GM19455 (cell line): Measurements from ENCODE around the gene MED12.

Source experiments
- ATAC-seq: cut with Tn5 transposase; IDR thresholded peaks from one replicate; pipeline ENCODE4 v1.9.1; 2021; ENCODE audit not compliant: unreplicated experiment

Gene MED12

DNA sequence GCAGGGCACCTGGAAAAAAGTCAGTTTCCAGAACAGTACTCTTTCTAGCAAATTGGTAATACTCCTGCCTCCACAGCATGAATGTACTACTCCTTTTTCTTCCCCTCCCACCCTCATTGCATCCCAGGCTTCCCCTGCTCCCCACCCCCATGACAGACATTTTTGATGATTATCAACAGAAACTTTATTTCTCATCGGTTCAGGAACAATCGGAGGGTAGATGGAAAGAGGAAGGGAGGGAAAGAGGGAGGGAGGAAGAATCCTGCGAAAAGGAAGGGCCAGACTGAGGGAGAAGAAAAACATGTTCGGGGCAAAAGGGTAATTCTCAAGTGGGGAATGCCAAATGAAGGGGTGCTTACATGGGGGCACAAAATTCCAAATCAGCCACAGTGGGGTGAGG, 11.2 kb upstream of the MED12 start:
- no peak for ATAC-seq

DNA sequence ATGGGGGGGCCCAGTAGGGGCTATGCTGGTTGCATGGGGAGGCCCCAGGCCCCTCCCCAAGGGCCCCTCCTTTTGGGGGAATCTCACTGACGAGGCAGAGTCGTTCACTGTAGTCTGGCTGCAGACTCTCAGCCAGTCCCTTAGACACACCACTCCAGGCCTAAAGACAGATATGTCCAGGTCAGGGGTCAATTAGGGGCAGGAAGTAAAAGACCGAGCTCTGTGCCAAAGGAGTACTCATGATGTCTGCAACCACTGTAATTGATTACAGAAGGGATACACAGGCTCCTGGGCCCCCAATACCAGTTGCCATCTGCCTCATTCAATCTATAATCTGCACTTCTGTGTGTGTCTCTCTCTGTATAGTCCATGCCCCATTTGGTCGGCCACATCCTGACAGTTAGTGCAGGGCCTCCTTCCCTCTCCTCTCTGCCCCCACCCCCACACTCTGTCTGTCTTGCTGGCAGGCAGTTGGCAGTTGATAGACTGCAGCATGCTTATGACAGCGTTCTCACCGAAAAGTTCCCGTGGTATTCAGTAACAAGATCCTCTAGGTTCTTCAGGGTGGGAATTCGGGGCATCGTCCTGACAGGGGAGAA, 10.5 kb upstream of the MED12 start:
- no peak for ATAC-seq

DNA sequence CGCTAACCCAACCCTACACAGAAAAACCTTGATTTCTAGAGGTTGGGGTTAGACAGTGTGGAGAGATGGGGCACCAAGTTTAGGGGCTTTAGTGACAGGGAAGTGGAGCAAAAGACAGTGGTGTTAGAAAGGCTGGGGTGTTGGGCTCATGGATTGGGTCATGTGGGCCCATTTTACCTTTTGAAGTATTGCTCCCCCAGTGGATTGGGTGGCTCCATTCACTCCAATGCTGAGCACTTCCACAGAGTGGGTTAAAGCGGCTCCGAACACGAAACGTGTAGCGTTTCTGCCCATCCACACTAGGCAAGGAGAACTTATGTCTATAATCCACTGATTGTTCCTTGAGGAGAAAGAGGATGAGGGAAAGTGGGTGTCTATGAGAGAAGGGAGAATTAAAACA, 9.3 kb upstream of the MED12 start:
- ATAC-seq = no peak

DNA sequence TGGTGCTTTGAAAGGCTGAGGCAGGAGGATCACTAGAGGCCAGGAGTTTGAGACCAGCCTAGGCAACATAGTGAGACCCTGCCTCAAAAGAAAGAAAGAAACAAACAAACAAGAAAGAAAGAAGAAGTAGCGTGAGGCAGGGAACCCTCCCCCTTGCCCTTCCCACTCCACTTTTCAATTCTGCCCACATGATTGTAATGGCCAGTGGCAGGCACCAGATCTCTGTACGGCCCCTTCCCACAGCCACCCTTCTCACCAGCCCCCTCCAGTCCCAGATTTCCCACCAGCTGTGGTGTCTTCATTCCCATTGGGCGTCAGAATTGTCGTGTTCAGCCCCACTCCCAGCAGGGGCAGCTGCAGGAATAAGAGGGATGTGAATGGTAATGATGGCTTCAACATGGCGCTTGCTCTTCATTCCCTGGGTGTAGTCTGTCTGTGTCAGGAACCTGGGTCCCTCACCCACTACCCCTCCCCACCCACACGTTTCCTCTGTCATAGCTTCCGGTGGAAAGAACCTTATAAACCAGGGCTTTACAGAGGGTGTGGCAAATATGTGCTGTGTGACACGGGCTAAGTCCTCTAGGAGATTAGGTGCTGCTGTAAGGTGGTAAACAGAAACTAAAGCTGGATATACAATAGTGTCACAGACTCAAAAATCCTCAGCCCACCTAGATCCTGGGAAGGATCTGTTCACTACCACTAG, 7.1 kb upstream of the MED12 start, which contains the start of gene IL2RG:
Gene IL2RG (minus strand): TSS at position 437 of the 703 bp plus-strand sequence. CDS start 38 bp downstream, at position 399.
- ATAC-seq = peak; percentile 94

DNA sequence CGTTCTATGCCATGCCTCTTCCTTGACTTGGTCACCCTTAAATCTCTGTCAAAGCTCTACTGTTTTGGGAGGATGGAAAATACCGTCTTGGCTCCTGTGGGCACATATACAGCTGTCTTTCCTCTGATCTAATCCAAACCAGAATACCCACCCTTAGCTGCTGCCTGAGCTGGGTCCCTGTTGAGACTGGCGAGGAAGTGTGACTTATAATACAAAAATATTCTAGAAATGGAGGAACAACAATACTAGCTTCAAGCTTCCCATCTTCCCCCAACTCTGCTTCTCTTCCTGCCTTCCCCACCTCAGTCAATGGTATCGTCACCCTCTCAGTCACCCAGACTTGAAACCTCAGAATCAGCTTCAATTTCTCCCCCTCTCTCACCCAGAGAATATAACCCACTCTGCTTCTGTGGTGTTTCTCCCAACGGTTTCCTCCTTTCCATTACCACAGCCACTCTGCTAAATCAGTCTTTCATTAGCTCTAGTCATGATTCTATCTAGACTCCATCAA, 6.4 kb upstream of the MED12 start:
- no peak for ATAC-seq

DNA sequence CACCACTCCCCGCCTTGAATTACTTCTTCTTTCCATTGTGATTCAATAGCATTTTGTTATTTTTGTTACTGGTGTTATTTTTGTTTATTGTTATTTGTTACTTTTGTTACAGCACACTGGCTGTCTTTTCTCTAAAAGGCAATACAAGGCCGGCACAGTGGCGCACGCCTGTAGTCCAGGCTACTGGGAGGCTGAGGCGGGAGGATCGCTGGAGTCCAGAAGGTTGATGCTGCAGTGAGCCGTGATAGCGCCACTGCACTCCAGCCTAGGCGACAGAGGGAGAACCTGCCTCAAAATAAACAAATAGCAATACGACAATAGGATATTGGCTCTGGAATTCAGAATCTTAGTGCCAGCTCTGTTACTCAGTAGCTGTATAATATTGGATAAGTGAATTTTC, 1.0 kb upstream of the MED12 start:
- ATAC-seq = no peak

DNA sequence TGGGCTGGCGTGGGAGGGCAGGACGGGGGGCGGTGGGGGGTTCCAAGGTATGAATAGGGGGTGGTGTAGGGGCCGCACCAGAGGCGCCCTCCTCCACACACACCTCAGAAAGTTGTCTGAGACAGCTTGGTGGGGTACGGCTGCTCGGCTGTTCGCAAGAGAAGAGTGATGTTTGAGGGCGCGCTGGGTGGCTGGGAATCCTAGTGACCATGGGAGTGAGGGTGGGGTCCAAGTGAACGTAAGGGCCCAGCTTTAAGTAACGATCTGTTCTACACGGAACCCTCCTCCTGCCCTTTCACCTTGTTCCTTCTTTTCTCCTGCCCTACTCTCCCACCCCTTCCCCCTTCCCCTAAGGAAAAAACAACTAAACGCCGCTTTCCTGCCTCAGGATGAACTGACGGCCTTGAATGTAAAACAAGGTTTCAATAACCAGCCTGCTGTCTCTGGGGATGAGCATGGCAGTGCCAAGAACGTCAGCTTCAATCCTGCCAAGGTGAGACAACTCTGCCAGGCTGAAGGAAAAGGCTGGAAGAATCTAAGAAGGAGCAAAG, 664 bp downstream of the MED12 start:
- no peak for ATAC-seq

DNA sequence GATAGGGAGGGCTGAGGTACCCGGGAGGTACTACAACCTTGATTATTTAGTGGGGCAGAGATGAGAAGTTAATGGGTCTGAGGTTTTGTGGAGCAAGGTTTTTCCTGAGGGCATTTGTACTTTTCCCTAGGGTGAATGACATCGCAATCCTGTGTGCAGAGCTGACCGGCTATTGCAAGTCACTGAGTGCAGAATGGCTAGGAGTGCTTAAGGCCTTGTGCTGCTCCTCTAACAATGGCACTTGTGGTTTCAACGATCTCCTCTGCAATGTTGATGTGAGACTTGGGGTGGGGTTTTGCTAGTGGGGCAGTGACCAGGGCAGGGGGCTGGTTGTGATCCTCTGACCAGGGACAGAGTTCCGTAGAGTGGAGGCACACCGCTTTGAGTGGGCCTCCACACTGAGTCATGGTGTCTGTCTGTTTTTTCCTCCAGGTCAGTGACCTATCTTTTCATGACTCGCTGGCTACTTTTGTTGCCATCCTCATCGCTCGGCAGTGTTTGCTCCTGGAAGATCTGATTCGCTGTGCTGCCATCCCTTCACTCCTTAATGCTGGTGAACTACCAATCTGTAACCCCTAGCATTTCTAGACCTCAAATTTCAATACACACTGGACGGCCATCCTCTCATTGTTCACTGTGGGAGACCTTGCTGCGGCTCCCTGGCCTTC, 9.9 kb downstream of the MED12 start:
- no peak for ATAC-seq

DNA sequence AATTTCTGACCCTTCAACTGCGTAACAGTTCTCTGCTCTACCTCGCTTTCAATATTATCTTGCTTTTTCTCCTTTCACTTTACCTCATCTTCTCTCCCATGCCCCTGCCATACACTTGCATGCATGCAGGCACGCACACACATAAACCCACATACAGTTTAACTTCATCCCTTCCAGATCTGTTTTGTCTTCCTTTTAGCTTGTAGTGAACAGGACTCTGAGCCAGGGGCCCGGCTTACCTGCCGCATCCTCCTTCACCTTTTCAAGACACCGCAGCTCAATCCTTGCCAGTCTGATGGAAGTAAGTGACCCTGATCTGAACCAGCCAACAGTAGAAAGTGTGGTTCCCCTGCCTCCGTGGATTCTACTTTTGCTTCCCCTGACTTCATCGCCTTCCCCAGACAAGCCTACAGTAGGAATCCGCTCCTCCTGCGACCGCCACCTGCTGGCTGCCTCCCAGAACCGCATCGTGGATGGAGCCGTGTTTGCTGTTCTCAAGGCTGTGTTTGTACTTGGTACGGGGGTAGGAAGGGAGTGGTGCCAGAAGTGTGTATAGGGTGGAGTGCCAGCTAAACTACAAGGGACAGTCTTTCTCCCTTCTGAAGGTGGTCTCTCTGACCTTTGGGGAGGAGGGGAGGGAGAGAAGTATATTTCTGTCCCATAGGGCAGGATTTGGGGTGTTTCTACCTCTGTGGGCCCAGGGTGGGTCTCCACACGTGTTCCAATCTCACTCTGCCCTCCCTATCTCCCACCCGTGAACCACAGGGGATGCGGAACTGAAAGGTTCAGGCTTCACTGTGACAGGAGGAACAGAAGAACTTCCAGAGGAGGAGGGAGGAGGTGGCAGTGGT, 10.7 kb downstream of the MED12 start:
- no peak for ATAC-seq

DNA sequence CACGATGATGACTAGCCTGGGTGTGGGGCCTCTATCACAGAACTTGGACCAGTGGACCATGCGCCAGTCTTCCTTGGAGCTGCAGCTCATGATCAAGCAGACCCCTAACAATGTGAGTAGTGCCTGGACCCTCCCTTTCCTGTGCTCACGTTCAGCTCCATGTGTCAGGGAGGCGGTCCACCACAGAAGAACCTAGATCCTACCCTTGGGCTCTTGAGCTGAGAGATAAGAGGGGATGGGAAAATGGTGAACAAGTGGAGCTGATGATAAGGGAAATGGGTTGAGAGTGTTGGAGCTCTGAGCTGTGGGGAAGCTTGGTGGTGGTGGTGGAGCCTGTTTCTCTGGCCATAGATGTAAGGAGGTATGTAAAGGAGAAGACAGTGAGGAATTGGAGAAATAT, 13.1 kb downstream of the MED12 start:
- ATAC-seq = no peak

DNA sequence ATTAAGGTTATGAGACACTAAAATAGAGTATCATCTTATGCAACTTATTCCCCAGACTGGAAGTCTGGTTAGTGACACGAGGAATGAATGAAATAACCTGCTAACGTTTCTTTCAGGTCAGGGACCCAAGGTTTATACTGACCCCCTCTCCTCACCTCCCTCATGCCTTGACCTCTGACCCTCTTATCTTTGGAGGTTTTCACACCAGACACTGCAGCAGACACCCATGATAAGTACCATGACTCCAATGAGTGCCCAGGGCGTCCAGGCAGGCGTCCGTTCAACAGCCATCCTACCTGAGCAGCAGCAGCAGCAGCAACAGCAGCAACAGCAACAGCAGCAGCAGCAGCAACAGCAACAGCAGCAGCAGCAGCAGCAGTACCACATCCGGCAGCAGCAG, 22.0 kb downstream of the MED12 start:
- ATAC-seq = no peak

DNA sequence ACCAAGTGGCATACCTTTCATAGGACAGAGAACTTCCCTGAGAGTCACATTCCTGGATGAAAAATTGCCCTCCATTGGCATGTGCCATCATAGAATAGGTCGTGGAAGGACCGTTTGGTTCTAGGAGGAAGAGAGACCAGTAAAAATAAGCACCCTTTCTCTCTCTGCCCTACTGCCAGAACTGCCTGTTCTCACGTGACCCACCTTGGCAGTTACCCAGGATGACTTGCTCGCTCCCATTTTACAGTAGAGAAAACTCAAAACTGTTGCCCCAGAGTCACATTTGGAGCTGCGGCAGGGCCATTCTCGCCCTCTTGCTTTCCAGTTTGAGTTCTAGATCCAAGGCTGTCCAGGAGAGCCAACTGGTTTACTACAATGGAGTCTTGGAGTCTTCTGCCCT, 25.1 kb downstream of the MED12 start:
- no peak for ATAC-seq

DNA sequence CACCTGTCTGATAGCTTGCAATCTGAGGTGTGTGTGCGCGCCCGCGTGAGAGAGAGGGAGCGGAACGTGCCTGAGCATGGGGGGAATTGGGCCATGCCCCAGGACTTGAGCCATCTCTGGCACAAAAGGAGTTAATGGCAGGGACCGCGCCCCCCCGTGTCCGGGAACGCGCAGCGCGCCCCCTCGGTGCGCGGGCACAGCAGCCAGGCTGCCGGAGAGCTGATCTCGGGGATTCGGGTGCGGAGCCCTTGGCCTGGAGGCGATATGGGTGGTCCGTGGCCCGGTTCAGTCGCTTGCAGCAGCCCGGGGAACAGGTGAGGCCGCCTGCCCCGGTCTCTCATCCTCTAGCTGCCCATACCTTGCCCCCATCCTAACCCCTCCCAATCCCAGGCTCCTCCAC, 26.3 kb downstream of the MED12 start, which contains the start of gene NLGN3:
Gene NLGN3 (plus strand): TSS at position 191 of the 400 bp plus-strand sequence. CDS start 2,909 bp downstream, outside the sequence.
- no peak for ATAC-seq

DNA sequence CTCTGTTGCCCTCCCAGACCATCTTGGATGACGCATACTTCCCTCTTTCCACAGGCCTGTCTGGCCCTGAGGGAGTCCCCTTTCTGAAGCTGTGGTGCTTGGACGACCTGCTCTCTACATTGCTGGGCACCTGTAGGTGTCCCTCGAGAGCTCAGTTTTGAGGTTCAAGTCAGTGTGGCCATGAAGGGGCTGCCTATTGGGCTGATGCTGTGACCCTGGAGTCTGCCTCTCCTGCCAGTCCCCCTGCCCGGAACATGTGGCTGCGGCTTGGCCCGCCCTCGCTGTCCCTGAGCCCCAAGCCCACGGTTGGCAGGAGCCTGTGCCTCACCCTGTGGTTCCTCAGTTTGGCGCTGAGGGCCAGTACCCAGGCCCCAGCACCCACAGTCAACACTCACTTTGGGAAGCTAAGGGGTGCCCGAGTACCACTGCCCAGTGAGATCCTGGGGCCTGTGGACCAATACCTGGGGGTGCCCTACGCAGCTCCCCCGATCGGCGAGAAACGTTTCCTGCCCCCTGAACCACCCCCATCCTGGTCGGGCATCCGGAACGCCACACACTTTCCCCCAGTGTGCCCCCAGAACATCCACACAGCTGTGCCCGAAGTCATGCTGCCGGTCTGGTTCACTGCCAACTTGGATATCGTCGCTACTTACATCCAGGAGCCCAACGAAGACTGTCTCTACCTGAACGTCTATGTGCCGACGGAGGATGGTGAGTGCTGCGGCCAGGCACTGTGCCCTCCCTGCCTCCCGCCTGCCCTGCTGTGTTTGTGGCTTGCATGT, 29.3 kb downstream of the MED12 start:
- no peak for ATAC-seq

DNA sequence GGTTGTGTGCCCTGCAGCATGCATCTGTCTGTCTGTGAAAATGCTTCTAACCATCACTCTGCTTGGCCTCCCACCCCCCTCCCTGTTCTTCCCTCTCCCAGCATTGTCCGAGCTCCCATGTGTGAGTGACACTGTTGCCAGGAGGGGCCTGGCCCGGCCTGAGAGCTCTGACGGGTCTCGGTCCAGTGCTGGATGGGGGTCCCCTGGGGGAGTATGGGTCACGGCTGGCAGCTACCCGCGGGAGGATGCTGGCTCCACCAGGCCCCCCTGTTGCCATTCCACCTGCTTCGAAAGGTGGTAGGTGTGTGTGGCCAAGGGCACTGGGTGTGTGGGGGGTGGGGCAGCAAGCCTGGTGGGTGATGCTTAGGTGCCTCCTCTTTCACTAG, 29.9 kb downstream of the MED12 start:
- no peak for ATAC-seq

DNA sequence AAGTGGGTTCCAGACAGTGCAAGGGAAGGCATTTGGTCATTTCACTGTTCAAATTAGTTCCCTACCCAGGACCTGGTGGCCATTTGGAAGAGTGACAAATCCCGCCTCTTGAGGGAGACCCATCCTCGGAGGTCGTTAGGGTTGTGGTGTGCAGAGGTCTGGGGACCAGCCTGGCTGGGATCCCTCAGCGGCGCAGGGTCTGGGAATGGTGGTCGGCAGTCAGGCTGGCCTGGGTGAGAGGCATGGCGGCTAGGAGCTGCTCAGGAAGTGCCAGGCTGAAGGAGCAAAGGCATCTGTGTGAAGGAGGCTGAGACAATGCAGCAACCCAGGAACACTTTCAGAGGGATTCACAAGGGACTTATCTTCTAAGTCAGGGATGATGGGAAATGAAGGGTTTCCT, 33.0 kb downstream of the MED12 start:
- ATAC-seq = no peak

DNA sequence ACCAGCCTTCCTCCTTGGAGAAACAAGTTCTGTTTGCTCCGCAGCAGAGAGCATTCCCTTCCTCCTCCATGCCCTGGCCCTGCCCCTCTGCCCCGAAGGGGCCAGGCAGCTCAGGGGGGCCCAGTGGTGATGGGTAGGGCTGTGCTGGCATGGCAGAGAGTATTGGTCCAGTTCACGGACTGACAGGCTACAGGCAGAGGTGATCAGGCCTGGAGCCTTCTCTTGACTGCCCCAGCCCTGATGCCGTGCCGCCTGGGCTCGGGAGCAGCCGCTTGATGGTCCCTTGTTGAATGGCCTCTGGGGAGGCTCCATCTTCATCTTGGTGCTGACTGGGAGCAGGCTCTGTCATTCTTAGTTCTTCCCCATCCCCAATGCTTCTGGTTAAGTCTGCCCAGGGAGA, 35.8 kb downstream of the MED12 start:
- ATAC-seq = no peak

DNA sequence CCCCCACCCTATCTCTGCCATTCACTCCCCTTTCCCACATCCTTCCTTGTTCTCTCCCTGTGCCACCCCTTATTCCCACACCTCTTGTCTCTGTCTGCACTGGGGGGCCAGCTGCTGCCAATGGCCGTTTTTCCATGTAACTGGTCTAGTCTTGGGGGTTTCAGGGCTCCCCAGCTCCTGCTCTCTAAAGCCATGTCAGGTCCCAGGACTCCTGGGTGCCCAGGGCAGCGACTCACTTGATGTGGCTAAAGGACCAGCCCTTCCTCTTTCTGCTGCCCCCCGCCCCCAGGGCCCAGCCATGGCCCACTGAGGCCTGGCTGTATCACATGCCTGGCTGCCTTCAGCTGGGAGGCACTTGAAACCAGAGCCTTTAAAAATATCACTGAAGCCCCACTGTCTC, 36.2 kb downstream of the MED12 start:
- no peak for ATAC-seq

DNA sequence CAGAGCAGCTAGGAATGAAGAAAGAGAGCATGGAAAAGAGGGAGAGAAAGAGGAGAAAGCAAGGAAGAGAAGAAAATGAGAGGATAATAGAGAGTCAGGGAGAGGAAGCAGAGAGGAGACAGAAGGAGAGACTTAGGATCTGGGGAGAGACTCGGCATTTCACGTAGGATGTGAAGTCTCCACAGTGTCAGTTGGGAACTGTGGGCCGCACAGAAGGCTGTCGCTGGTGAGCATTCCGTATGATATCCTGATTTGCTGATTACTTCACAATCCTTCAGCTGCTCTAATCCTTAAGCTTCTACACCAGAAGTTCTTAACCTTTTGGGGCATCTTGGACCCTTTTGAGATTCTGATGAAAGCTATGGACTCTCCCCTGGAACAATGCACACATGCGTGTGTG, 40.2 kb downstream of the MED12 start:
- no peak for ATAC-seq

DNA sequence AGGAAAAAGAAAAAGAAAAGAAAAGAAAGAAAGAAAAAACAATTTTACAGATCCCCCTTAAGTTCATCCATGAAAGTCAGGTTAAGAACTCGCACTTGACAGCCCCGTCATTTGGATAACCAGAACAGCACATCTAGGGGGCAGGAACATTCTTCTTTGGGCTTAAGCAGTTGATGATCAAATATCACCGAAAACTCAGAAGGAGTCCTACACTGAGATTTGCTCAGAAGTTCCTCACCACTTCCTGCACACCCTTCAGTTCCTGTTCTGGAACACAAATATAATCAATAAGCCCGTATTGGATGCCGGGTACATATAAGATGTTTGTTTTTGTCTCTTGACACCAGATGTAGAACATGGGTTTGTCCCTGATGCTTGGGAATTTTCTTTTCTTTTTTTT, 40.9 kb downstream of the MED12 start:
- no peak for ATAC-seq
